Mesenchymal stem cell (in vitro differentiated cells and primary cell): ENCODE measurements around the gene ZNF670.

ENCODE experiments used
- DNase-seq: peaks from one replicate; pipeline ENCODE4 v3.0.0-alpha.2; 2013
- H2AFZ ChIP-seq: one replicate; pipeline ENCODE4 v1.6.1; 2013; ENCODE audit warnings: low read depth, mild to moderate bottlenecking, control low read depth, inconsistent platforms, low read length, moderate library complexity
- H2AK5ac ChIP-seq: 2 replicates; pipeline ENCODE4 v1.6.1; 2013; ENCODE audit warnings: low read length, moderate library complexity, mild to moderate bottlenecking, inconsistent platforms; ENCODE audit not compliant: severe bottlenecking
- H2BK120ac ChIP-seq: one replicate; pipeline ENCODE4 v1.6.1; 2013; ENCODE audit warnings: low read depth, mild to moderate bottlenecking, inconsistent platforms, low read length, moderate library complexity
- H2BK12ac ChIP-seq, 2 experiments: one replicate each; pipeline ENCODE4 v1.6.1; 2013; ENCODE audit warnings: inconsistent platforms in 2 of 2, low read length in 2 of 2, mild to moderate bottlenecking in 2 of 2, moderate library complexity in 2 of 2, control low read depth in 1 of 2
- H2BK15ac ChIP-seq: one replicate; pipeline ENCODE4 v1.6.1; 2013; ENCODE audit warnings: mild to moderate bottlenecking, low read depth, inconsistent platforms; ENCODE audit not compliant: poor library complexity, severe bottlenecking
- H2BK5ac ChIP-seq: 2 replicates; pipeline ENCODE4 v1.6.1; 2013; ENCODE audit warnings: low read depth, mild to moderate bottlenecking, low read length, control low read depth, inconsistent platforms; ENCODE audit not compliant: poor library complexity, severe bottlenecking
- H3K14ac ChIP-seq, 2 experiments: one replicate each; pipeline ENCODE4 v1.6.1; 2013; ENCODE audit warnings: inconsistent platforms in 2 of 2, low read length in 2 of 2, control low read depth in 1 of 2, mild to moderate bottlenecking in 1 of 2, moderate library complexity in 1 of 2
- H3K18ac ChIP-seq, 2 experiments: one replicate each; pipeline ENCODE4 v1.6.1; 2013; ENCODE audit warnings: inconsistent platforms in 2 of 2, low read length in 2 of 2, control low read depth in 1 of 2, low read depth in 1 of 2, mild to moderate bottlenecking in 1 of 2
- H3K23ac ChIP-seq, 2 experiments: one replicate each; pipeline ENCODE4 v1.6.1; 2013; ENCODE audit warnings: inconsistent platforms in 2 of 2, low read length in 2 of 2, mild to moderate bottlenecking in 2 of 2, moderate library complexity in 2 of 2, control low read depth in 1 of 2
- H3K27ac ChIP-seq: 2 replicates; pipeline ENCODE4 v1.5.1; 2013; ENCODE audit warnings: mild to moderate bottlenecking, moderate library complexity, low read length, control low read depth, inconsistent platforms; ENCODE audit not compliant: poor library complexity, severe bottlenecking
- H3K27me3 ChIP-seq, 2 experiments: 2 replicates each; pipeline versions ENCODE4 v1.6.1 to v1.7.0; 2013; ENCODE audit warnings: low read length in 2 of 2, mild to moderate bottlenecking in 2 of 2, moderate library complexity in 2 of 2, control low read depth in 1 of 2, inconsistent platforms in 1 of 2; ENCODE audit not compliant: control insufficient read depth in 1 of 2, insufficient read depth in 1 of 2
- H3K36me3 ChIP-seq, 2 experiments: 2 replicates each; pipeline versions ENCODE4 v1.6.1 to v1.7.0; 2013; ENCODE audit warnings: low read length in 2 of 2, control low read depth in 1 of 2, inconsistent platforms in 1 of 2, low read depth in 1 of 2, mild to moderate bottlenecking in 1 of 2; ENCODE audit not compliant: insufficient read depth in 2 of 2, control insufficient read depth in 1 of 2
- H3K4ac ChIP-seq, 2 experiments: one replicate each; pipeline ENCODE4 v1.6.1; 2013; ENCODE audit warnings: inconsistent platforms in 2 of 2, low read length in 2 of 2, mild to moderate bottlenecking in 2 of 2, moderate library complexity in 2 of 2, control low read depth in 1 of 2, low read depth in 1 of 2
- H3K4me1 ChIP-seq: 2 replicates; pipeline ENCODE4 v1.6.1; 2013; ENCODE audit warnings: low read depth, low read length, control low read depth; ENCODE audit not compliant: control insufficient read depth, insufficient read depth
- H3K4me2 ChIP-seq: 2 replicates; pipeline ENCODE4 v1.6.1; 2013; ENCODE audit warnings: low read length, mild to moderate bottlenecking, inconsistent platforms; ENCODE audit not compliant: poor library complexity, severe bottlenecking
- H3K4me3 ChIP-seq, 2 experiments: 2 replicates each; pipeline versions ENCODE4 v1.5.1 to v1.7.0; 2013; ENCODE audit warnings: low read length in 2 of 2, mild to moderate bottlenecking in 2 of 2, control low read depth in 1 of 2, low read depth in 1 of 2; ENCODE audit not compliant: insufficient read depth in 1 of 2
- H3K79me1 ChIP-seq: replicated peaks from 2 replicates; pipeline ENCODE4 v1.6.1; 2013; ENCODE audit warnings: mild to moderate bottlenecking, control low read depth, low read length, inconsistent platforms; ENCODE audit not compliant: poor library complexity, severe bottlenecking
- H3K9ac ChIP-seq: 2 replicates; pipeline ENCODE4 v1.7.0; 2013; ENCODE audit warnings: mild to moderate bottlenecking, low read length, moderate library complexity
- H3K9me3 ChIP-seq: 2 replicates; pipeline ENCODE4 v1.7.0; 2013; ENCODE audit warnings: mild to moderate bottlenecking, low read length; ENCODE audit not compliant: control insufficient read depth
- H4K8ac ChIP-seq: one replicate; pipeline ENCODE4 v1.6.1; 2013; ENCODE audit warnings: inconsistent platforms, mild to moderate bottlenecking, low read length, moderate library complexity
- H4K91ac ChIP-seq: one replicate; pipeline ENCODE4 v1.6.1; 2013; ENCODE audit warnings: mild to moderate bottlenecking, low read length, inconsistent platforms
- WGBS: methylation state at CpG from one replicate; pipeline ENCODE4 v1.1.7; 2013; ENCODE audit warnings: mixed read lengths; 5-methylcytosine and 5-hydroxymethylcytosine counted together

The ZNF670 gene

DNA sequence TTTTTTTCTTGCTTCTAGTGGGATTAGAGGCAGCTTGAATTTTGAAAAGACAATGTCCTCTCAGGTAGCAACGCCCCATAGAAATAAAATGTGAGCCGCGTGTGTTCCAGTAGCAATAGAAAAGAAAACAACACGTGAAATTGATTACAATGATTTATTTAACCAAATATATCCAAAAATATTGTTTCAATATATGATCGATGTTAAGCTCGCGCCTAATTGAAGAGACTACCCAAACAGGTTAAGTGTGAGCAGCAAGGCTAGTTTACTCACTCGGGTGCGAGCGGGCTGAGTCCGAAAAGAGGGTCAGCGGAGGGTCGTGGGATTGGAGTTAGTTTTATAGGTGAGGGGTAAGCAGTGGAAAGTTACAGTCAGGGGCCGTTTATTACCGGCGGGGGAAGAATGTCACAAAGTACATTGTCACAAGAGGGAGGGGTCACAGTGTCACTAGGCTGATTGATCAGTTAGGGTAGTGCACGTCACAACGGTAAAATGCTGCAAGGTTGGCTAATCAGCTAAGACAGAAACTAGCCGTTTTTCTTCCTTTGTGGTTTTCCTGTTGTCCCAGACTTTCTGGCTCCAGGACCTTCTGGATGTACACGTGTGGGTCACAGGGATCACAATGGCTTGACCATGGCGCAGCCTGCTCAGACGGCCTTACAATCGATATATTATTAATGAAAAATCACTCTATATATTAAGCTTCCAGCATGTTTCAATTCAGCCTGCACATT, 697 bp upstream of the ZNF670 start:
- Histone ChIP-seq H3K4me1 (peaks cover 4% of the 10 kb centered on the region), H3K36me3 (no peaks in the 10 kb centered on the region), H3K27ac (no peak overlapping the region), H4K8ac (no peak overlapping the region), H3K79me1 (peaks cover 20% of the 10 kb centered on the region), H2BK5ac (no peak overlapping the region), H2AK5ac (no peak overlapping the region), H3K14ac (no peak overlapping the region), H3K9ac (peak overlapping the region; percentile 91), H4K91ac (no peak overlapping the region), H3K9me3 (no peaks in the 10 kb centered on the region), H2BK120ac (no peak overlapping the region), H2BK12ac (no peak overlapping the region), H3K4me3 (peak overlapping the region in 1 of 2 experiments; percentile 95), H3K4me2 (peak overlapping the region; percentile 94), H3K23ac (no peak overlapping the region), H2BK15ac (no peak overlapping the region), H3K4ac (no peak overlapping the region), H2AFZ (no peak overlapping the region), H3K27me3 (no peaks in the 10 kb centered on the region), H3K18ac (no peak overlapping the region)
- WGBS, result 71% methylated on average over 19 of the region's 23 CpGs
- no peak for DNase-seq

- H3K4me3 ChIP-seq, result peak overlapping the region; percentile 89 to 95
- DNase-seq, result no peak
- H2BK15ac ChIP-seq, result no peak overlapping the region
- peak overlapping the region; percentile 88 for H2AFZ ChIP-seq
- no peak overlapping the region for H3K4ac ChIP-seq
- WGBS, result 0% methylated on average over 8 of the region's 8 CpGs
- H3K4me1 ChIP-seq, result peaks cover 4% of the 10 kb centered on the region
- H3K27me3 ChIP-seq, result no peaks in the 10 kb centered on the region
- H4K8ac ChIP-seq, result peak overlapping the region; percentile 72
- no peak overlapping the region for H2BK12ac ChIP-seq
- no peak overlapping the region for H3K23ac ChIP-seq
- H3K36me3 ChIP-seq, result no peaks in the 10 kb centered on the region
- H3K27ac ChIP-seq, result no peak overlapping the region
- peaks cover 30% of the 10 kb centered on the region for H3K79me1 ChIP-seq
- H2AK5ac ChIP-seq, result no peak overlapping the region
- H4K91ac ChIP-seq, result no peak overlapping the region
- no peak overlapping the region for H2BK5ac ChIP-seq
- no peak overlapping the region for H2BK120ac ChIP-seq
- H3K9ac ChIP-seq, result peak overlapping the region; percentile 91
- peak overlapping the region in 1 of 2 experiments; percentile 89 for H3K14ac ChIP-seq
- H3K9me3 ChIP-seq, result no peaks in the 10 kb centered on the region
- H3K4me2 ChIP-seq, result peak overlapping the region; percentile 94
- H3K18ac ChIP-seq, result peak overlapping the region; percentile 79 to 85
Observed at GRCh38 chr1:247077876-247078257, 744 bp downstream of the ZNF670 start.

- H3K4ac ChIP-seq, result no peak overlapping the region
- no peak for DNase-seq
- no peaks in the 10 kb centered on the region for H3K27me3 ChIP-seq
- H2AK5ac ChIP-seq, result no peak overlapping the region
- H2BK15ac ChIP-seq, result no peak overlapping the region
- H3K9me3 ChIP-seq, result no peaks in the 10 kb centered on the region
- H2BK12ac ChIP-seq, result no peak overlapping the region
- H4K8ac ChIP-seq, result no peak overlapping the region
- peaks cover 30% of the 10 kb centered on the region for H3K79me1 ChIP-seq
- H3K23ac ChIP-seq, result no peak overlapping the region
- 100% methylated on average over 2 of the region's 3 CpGs for WGBS
- no peak overlapping the region for H3K4me2 ChIP-seq
- H3K4me1 ChIP-seq, result peaks cover 4% of the 10 kb centered on the region
- H3K14ac ChIP-seq, result no peak overlapping the region
- H4K91ac ChIP-seq, result no peak overlapping the region
- H3K18ac ChIP-seq, result no peak overlapping the region
- H2BK120ac ChIP-seq, result no peak overlapping the region
- H2BK5ac ChIP-seq, result no peak overlapping the region
- peak overlapping the region in 1 of 2 experiments; percentile 95 for H3K4me3 ChIP-seq
- H2AFZ ChIP-seq, result no peak overlapping the region
- H3K36me3 ChIP-seq, result no peaks in the 10 kb centered on the region
- peak overlapping the region; percentile 91 for H3K9ac ChIP-seq
- no peak overlapping the region for H3K27ac ChIP-seq
Observed at GRCh38 chr1:247077213-247077612, 1.4 kb downstream of the ZNF670 start.

DNA sequence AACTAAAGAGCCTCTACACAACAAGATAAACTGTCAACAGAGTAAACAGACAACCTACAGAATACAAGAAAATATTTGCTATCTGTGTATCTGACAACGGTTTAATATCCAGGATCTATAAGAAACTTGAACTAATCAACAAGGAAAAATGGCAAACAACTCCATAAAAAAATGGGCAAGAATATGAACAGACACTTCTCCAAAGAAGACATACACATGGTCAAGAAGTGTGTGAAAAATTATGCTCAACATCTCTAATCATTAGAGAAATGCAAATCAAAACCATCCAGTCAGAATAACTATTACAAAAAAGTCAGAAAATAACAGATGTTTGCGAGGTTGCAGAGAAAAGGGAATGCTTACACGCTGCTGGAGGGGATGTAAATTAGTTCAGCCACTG, 8.0 kb downstream of the ZNF670 start:
- peaks cover 14% of the 10 kb centered on the region for H3K9me3 ChIP-seq
- no peak overlapping the region for H4K91ac ChIP-seq
- no peak overlapping the region for H3K14ac ChIP-seq
- peaks cover 39% of the 10 kb centered on the region for H3K79me1 ChIP-seq
- no peak for DNase-seq
- no peak overlapping the region for H3K4me3 ChIP-seq
- H2BK12ac ChIP-seq, result no peak overlapping the region
- no peaks in the 10 kb centered on the region for H3K27me3 ChIP-seq
- no peak overlapping the region for H3K18ac ChIP-seq
- no peak overlapping the region for H2BK120ac ChIP-seq
- no peak overlapping the region for H3K27ac ChIP-seq
- H3K36me3 ChIP-seq, result no peaks in the 10 kb centered on the region
- no peak overlapping the region for H3K9ac ChIP-seq
- no CpG with 5 or more reads among the region's 3 CpGs for WGBS
- no peak overlapping the region for H2BK15ac ChIP-seq
- H3K4me1 ChIP-seq, result no peaks in the 10 kb centered on the region
- no peak overlapping the region for H2BK5ac ChIP-seq
- no peak overlapping the region for H3K23ac ChIP-seq
- no peak overlapping the region for H2AFZ ChIP-seq
- H4K8ac ChIP-seq, result no peak overlapping the region
- H3K4me2 ChIP-seq, result no peak overlapping the region
- H2AK5ac ChIP-seq, result no peak overlapping the region
- no peak overlapping the region for H3K4ac ChIP-seq
